Activated naive CD4-positive, alpha-beta T cell treated with anti-CD3 and anti-CD28 coated beads, Interleukin-2, amount 50 U/mL, for 24 hours (primary cell): ENCODE results near the gene MTRF1L.
A peak's percentile ranks its signal among the peaks of the same experiment; 100 is the strongest.

Experiments used
- H3K27ac Mint-ChIP-seq: one replicate; pipeline ENCODE4 v1.8.0; 2021; ENCODE audit warnings: mild to moderate bottlenecking, mixed read lengths
- H3K27me3 Mint-ChIP-seq: one replicate; pipeline ENCODE4 v1.8.0; 2021; ENCODE audit warnings: mixed read lengths
- H3K36me3 Mint-ChIP-seq: one replicate; pipeline ENCODE4 v1.8.0; 2021; ENCODE audit warnings: mixed read lengths
- H3K4me1 Mint-ChIP-seq: one replicate; pipeline ENCODE4 v1.8.0; 2021; ENCODE audit warnings: mixed read lengths
- H3K4me3 Mint-ChIP-seq: one replicate; pipeline ENCODE4 v1.8.0; 2021; ENCODE audit warnings: mild to moderate bottlenecking, mixed read lengths
- H3K9me3 Mint-ChIP-seq: one replicate; pipeline ENCODE4 v1.8.0; 2021; ENCODE audit warnings: mixed read lengths

The MTRF1L gene

GRCh38 chr6:152957796-152958195, 44.7 kb downstream of the MTRF1L start:
- Mint-ChIP-seq H3K9me3 (no peaks in the 10 kb centered on the region), H3K27me3 (peaks cover 12% of the 10 kb centered on the region), H3K36me3 (no peaks in the 10 kb centered on the region), H3K4me1 (no peaks in the 10 kb centered on the region), H3K4me3 (no peak overlapping the region), H3K27ac (no peak overlapping the region)

- H3K4me1 Mint-ChIP-seq = no peaks in the 10 kb centered on the region
- H3K9me3 Mint-ChIP-seq = no peaks in the 10 kb centered on the region
- H3K4me3 Mint-ChIP-seq = no peak overlapping the region
- H3K27ac Mint-ChIP-seq = no peak overlapping the region
- peaks cover 9% of the 10 kb centered on the region for H3K27me3 Mint-ChIP-seq
- no peaks in the 10 kb centered on the region for H3K36me3 Mint-ChIP-seq
Measured at GRCh38 chr6:152954443-152954842, 48.1 kb downstream of the MTRF1L start.

DNA sequence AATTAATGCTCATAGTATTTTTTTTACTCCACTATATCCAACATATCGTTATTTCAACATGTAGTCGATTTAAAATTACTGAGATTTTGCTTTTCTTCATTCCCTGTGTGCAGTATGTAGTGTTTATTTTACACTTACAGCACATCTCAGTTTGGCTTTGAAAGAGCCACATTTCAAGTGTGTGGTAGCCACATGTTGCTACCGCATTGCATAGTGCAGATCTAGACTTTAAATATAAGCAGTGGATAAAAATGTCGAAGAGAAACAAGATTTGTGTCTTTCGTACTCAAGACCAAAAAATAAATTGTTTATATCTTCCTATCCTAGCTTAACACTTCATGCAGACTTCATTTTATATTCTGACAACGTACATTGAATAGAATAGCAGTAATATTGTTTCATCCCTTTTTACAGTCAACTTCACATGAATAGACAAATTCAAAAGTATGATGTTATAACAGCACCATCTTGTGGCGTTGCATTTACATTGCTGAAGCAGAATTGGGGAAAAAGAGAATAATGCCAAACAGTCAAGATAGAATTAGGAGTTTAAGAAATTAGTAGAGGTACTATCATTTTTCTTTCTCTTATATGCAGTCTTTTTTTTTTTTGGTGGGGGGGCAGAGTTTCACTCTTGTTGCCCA, 49.5 kb downstream of the MTRF1L start:
- no peaks in the 10 kb centered on the region for H3K9me3 Mint-ChIP-seq
- H3K4me1 Mint-ChIP-seq = peaks cover 5% of the 10 kb centered on the region
- peaks cover 11% of the 10 kb centered on the region for H3K27me3 Mint-ChIP-seq
- no peaks in the 10 kb centered on the region for H3K36me3 Mint-ChIP-seq
- H3K4me3 Mint-ChIP-seq = no peak overlapping the region
- no peak overlapping the region for H3K27ac Mint-ChIP-seq

- H3K27ac Mint-ChIP-seq = no peak overlapping the region
- no peaks in the 10 kb centered on the region for H3K9me3 Mint-ChIP-seq
- peaks cover 15% of the 10 kb centered on the region for H3K27me3 Mint-ChIP-seq
- no peak overlapping the region for H3K4me3 Mint-ChIP-seq
- no peaks in the 10 kb centered on the region for H3K36me3 Mint-ChIP-seq
- peaks cover 8% of the 10 kb centered on the region for H3K4me1 Mint-ChIP-seq
Measured at GRCh38 chr6:152952045-152952444, 50.5 kb downstream of the MTRF1L start.

- Mint-ChIP-seq H3K36me3 (no peaks in the 10 kb centered on the region), H3K27me3 (peaks cover 14% of the 10 kb centered on the region), H3K9me3 (no peaks in the 10 kb centered on the region), H3K4me1 (peaks cover 8% of the 10 kb centered on the region), H3K27ac (no peak overlapping the region), H3K4me3 (no peak overlapping the region)
Measured at GRCh38 chr6:152950240-152950639, 52.3 kb downstream of the MTRF1L start.

- peak overlapping the region; percentile 45 for H3K4me3 Mint-ChIP-seq
- no peak overlapping the region for H3K27ac Mint-ChIP-seq
- peaks cover 14% of the 10 kb centered on the region for H3K27me3 Mint-ChIP-seq
- H3K9me3 Mint-ChIP-seq = no peaks in the 10 kb centered on the region
- H3K4me1 Mint-ChIP-seq = peaks cover 8% of the 10 kb centered on the region
- H3K36me3 Mint-ChIP-seq = no peaks in the 10 kb centered on the region
Measured at GRCh38 chr6:152948150-152948768, 54.2 kb downstream of the MTRF1L start.

DNA sequence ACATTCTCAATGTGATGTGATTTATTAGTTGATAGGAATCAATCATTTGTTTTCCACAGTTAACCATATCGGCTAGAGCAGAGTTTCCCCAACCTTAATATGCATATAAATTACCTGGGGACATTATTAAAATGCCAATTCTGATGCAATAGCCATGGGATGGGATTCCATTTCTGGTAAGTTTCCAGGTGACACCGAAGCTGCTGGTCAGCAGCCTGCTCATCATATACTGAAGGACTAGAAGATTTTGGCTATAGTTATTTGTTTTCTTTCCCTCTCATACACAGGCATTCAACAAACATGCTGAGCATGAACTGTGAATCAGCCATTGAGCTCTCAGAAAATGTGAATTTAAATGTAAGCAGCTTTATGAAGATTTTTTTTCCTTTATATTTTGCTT, 55.5 kb downstream of the MTRF1L start:
- peaks cover 8% of the 10 kb centered on the region for H3K4me1 Mint-ChIP-seq
- H3K4me3 Mint-ChIP-seq = no peak overlapping the region
- peaks cover 16% of the 10 kb centered on the region for H3K27me3 Mint-ChIP-seq
- H3K27ac Mint-ChIP-seq = no peak overlapping the region
- no peaks in the 10 kb centered on the region for H3K36me3 Mint-ChIP-seq
- no peaks in the 10 kb centered on the region for H3K9me3 Mint-ChIP-seq

DNA sequence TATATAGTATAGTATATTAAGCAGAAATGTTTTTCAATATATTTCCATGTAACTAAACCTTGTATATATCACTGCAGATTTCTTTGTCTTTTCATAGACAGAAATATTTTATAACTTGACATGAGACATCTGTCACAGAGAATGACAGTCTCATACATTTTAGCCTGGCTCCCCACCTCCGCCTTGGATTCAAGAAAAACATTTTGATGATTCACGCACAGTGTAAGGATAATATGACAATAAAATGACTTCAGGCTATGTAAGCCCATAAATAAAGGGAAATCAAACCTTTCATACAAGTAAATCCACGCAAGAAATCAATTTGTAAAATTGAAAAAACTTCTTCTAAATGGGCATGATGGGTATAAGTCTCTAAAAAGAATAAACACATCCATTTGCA, 56.0 kb downstream of the MTRF1L start:
- no peak overlapping the region for H3K27ac Mint-ChIP-seq
- H3K27me3 Mint-ChIP-seq = peaks cover 20% of the 10 kb centered on the region
- H3K4me3 Mint-ChIP-seq = no peak overlapping the region
- H3K9me3 Mint-ChIP-seq = no peaks in the 10 kb centered on the region
- H3K36me3 Mint-ChIP-seq = no peaks in the 10 kb centered on the region
- peaks cover 8% of the 10 kb centered on the region for H3K4me1 Mint-ChIP-seq

DNA sequence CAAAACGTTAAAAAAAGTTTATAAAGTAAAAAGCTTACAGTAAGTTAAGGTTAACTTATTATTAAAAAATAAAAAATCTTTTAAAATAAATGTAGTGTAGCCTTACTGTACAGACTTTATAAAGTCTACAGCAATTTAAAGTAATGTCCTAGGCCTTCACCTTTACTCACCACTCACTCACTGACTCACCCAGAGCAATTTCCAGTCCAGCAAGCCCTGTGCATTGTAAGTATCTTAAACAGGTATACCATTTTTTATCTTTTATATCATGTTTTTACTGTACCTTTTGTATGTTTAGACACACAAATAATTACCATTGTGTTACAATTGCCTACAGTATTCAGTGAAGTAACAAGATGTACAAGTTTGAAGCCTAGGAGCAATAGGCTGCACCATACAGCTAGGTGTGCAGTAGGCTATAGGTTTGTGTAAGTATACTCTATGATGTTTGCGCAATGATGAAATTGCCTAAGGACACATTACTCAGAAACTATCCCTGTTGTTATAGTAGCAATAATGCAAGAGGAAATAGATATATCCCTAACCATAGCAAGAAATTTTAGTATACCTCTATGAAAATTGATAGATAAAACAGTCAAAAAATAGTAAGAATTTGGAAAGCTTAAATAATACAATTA, 59.1 kb downstream of the MTRF1L start:
- H3K27me3 Mint-ChIP-seq = peaks cover 21% of the 10 kb centered on the region
- no peak overlapping the region for H3K27ac Mint-ChIP-seq
- H3K4me1 Mint-ChIP-seq = peaks cover 7% of the 10 kb centered on the region
- no peaks in the 10 kb centered on the region for H3K9me3 Mint-ChIP-seq
- H3K36me3 Mint-ChIP-seq = no peaks in the 10 kb centered on the region
- H3K4me3 Mint-ChIP-seq = no peak overlapping the region

- peaks cover 18% of the 10 kb centered on the region for H3K27me3 Mint-ChIP-seq
- no peaks in the 10 kb centered on the region for H3K36me3 Mint-ChIP-seq
- no peak overlapping the region for H3K27ac Mint-ChIP-seq
- no peak overlapping the region for H3K4me3 Mint-ChIP-seq
- H3K9me3 Mint-ChIP-seq = no peaks in the 10 kb centered on the region
- no peaks in the 10 kb centered on the region for H3K4me1 Mint-ChIP-seq
Measured at GRCh38 chr6:152942319-152942869, 60.1 kb downstream of the MTRF1L start.

- Mint-ChIP-seq H3K36me3 (no peaks in the 10 kb centered on the region), H3K4me3 (no peak overlapping the region), H3K4me1 (no peaks in the 10 kb centered on the region), H3K9me3 (no peaks in the 10 kb centered on the region), H3K27me3 (peaks cover 18% of the 10 kb centered on the region), H3K27ac (no peak overlapping the region)
Measured at GRCh38 chr6:152941746-152942145, 60.8 kb downstream of the MTRF1L start.
